SK-N-MC (cell line): ENCODE results near the gene TSPAN3.

ENCODE experiments used
- EZH2 ChIP-seq: fragments of 200-600 bp; sonication (generic); IDR thresholded peaks from one replicate; pipeline ENCODE4 v1.6.1; 2017; ENCODE audit warnings: antibody characterized with exemption
- POLR2AphosphoS5 ChIP-seq: IDR thresholded peaks from 2 replicates; pipeline ENCODE4 v1.6.1; 2012; ENCODE audit warnings: mild to moderate bottlenecking, low read depth, low read length, borderline replicate concordance

GRCh38 chr15:77036537-77037387 lies 34.1 kb downstream of the TSPAN3 start:
- TF ChIP-seq POLR2AphosphoS5 = no peak
- TF ChIP-seq EZH2 = no peak
